ENCODE data around the gene SCFD2. TPM values are rescaled to one million over a fixed set of nuclear protein-coding genes. Genes with fewer than 3 reads are reported as not detected.
"Not testable (repeated sequence)": the region's sequence is repeated elsewhere in the genome, so short reads cannot be mapped to it uniquely, and the experiment has no call there.

The SCFD2 gene
- total RNA-seq, 1 experiment from 2014 or later: 8.1 TPM

GRCh38 chr4:52837716-52838558 is 527.9 kb downstream of the SCFD2 start:
- Histone ChIP-seq H3K4me2 (peak overlapping the region; percentile 60), H3K27me3 (ENCODE audit: insufficient read depth, low read depth) (no peaks in the 10 kb centered on the region), H3K79me2 (ENCODE audit: low read depth) (no peaks in the 10 kb centered on the region), H3K4me3 (peak overlapping the region; percentile 21; the same call in 1 of the 2 replicates), H3F3A (ENCODE audit: insufficient read depth, low read depth) (no peaks in the 10 kb centered on the region; the same call in 1 of the 2 replicates), H3K36me3 (ENCODE audit: low read depth) (no peaks in the 10 kb centered on the region), H3K4me1 (replicated peaks; ENCODE audit: insufficient read depth) (peaks cover 29% of the 10 kb centered on the region), H2AFZ (peak overlapping the region; percentile 67; the same call in 1 of the 2 replicates), H4K20me1 (ENCODE audit: insufficient read depth) (no peaks in the 10 kb centered on the region), H3K9me2 (ENCODE audit: insufficient read depth) (no peaks in the 10 kb centered on the region), H3K27ac (peak overlapping the region; percentile 76), H3K9me3 (ENCODE audit: insufficient read depth, low read depth) (no peaks in the 10 kb centered on the region)
- BruUV-seq (replicated peaks): TSS peak; percentile 89
- intact Hi-C loops (cut with micrococcal nuclease; ENCODE audit: unreplicated experiment): loop anchor here (2.0 kb wide), 3 partner anchors 15 to 125 kb away; no protein-coding TSS in a partner anchor
- ChIA-PET CTCF (interaction anchor here (0.7 kb wide), 1 partner anchor 24 kb away, joined by 16 read pairs; the partner anchor contains the start of gene RASL11B), POLR2A (ENCODE audit: unreplicated experiment) (interaction anchor here (0.6 kb wide), 1 partner anchor 15 kb away, joined by 3 read pairs; no protein-coding TSS in a partner anchor)
- peak; percentile 69 to 75 for DNase-seq
- TF ChIP-seq CTCF (conservative IDR thresholded peaks at IDR 0.05) (no peak), EZH2 (IDR thresholded peaks at IDR 0.05; ENCODE audit: low read depth) (no peak)

GRCh38 chr4:52836678-52837077 is 529.2 kb downstream of the SCFD2 start:
- no peak overlapping the region for H3K4me3 ChIP-seq
- no peaks in the 10 kb centered on the region for H4K20me1 ChIP-seq (ENCODE audit: insufficient read depth)
- no peaks in the 10 kb centered on the region for H3K36me3 ChIP-seq (ENCODE audit: low read depth)
- no peak for TF ChIP-seq EZH2 (IDR thresholded peaks at IDR 0.05; ENCODE audit: low read depth)
- no peak for TF ChIP-seq CTCF (conservative IDR thresholded peaks at IDR 0.05)
- no peak overlapping the region for H3K4me2 ChIP-seq
- H3K4me1 ChIP-seq (replicated peaks; ENCODE audit: insufficient read depth): peaks cover 29% of the 10 kb centered on the region
- no peaks in the 10 kb centered on the region for H3K27me3 ChIP-seq (ENCODE audit: insufficient read depth, low read depth)
- H3F3A ChIP-seq (ENCODE audit: insufficient read depth, low read depth): no peaks in the 10 kb centered on the region; the same call in 1 of the 2 replicates
- no peak for DNase-seq
- ChIA-PET CTCF (no interaction called here), POLR2A (ENCODE audit: unreplicated experiment) (no interaction called here)
- H2AFZ ChIP-seq: no peak overlapping the region
- H3K27ac ChIP-seq: no peak overlapping the region
- no peaks in the 10 kb centered on the region for H3K79me2 ChIP-seq (ENCODE audit: low read depth)
- intact Hi-C loops (cut with micrococcal nuclease; ENCODE audit: unreplicated experiment): no loop called here
- H3K9me3 ChIP-seq (ENCODE audit: insufficient read depth, low read depth): no peaks in the 10 kb centered on the region
- H3K9me2 ChIP-seq (ENCODE audit: insufficient read depth): no peaks in the 10 kb centered on the region
- no TSS peak for BruUV-seq (replicated peaks)

DNA sequence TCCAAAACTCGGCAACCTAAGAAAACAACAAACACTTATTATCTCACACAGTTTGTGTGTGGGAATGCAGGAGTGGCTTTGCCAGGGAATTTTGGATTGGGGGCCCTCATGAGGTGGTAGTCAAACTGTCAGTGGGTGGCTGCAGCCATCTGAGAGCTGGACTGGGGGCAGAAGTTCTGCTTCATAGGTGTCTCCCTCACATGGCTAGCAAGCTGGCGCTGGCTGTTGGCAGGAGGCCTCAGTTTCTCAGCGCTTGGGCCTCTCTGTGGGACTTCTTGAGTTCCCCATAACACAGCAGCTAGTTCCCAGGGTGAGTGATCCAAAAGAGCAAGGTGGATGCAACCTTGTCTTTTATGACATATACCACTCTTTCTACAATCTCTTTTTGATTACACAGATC is 529.7 kb downstream of the SCFD2 start:
- intact Hi-C loops (cut with micrococcal nuclease; ENCODE audit: unreplicated experiment): no loop called here
- DNase-seq: no peak
- Histone ChIP-seq H3K4me2 (no peak overlapping the region), H3K9me3 (ENCODE audit: insufficient read depth, low read depth) (no peaks in the 10 kb centered on the region), H3F3A (ENCODE audit: insufficient read depth, low read depth) (no peaks in the 10 kb centered on the region; the same call in 1 of the 2 replicates), H3K27ac (no peak overlapping the region), H3K36me3 (ENCODE audit: low read depth) (no peaks in the 10 kb centered on the region), H3K9me2 (ENCODE audit: insufficient read depth) (no peaks in the 10 kb centered on the region), H3K79me2 (ENCODE audit: low read depth) (no peaks in the 10 kb centered on the region), H2AFZ (no peak overlapping the region), H4K20me1 (ENCODE audit: insufficient read depth) (no peaks in the 10 kb centered on the region), H3K27me3 (ENCODE audit: insufficient read depth, low read depth) (no peaks in the 10 kb centered on the region), H3K4me1 (replicated peaks; ENCODE audit: insufficient read depth) (peaks cover 26% of the 10 kb centered on the region), H3K4me3 (no peak overlapping the region)
- ChIA-PET CTCF (no interaction called here), POLR2A (ENCODE audit: unreplicated experiment) (no interaction called here)
- no peak for TF ChIP-seq EZH2 (IDR thresholded peaks at IDR 0.05; ENCODE audit: low read depth)
- TF ChIP-seq CTCF (conservative IDR thresholded peaks at IDR 0.05): no peak
- BruUV-seq (replicated peaks): no TSS peak

DNA sequence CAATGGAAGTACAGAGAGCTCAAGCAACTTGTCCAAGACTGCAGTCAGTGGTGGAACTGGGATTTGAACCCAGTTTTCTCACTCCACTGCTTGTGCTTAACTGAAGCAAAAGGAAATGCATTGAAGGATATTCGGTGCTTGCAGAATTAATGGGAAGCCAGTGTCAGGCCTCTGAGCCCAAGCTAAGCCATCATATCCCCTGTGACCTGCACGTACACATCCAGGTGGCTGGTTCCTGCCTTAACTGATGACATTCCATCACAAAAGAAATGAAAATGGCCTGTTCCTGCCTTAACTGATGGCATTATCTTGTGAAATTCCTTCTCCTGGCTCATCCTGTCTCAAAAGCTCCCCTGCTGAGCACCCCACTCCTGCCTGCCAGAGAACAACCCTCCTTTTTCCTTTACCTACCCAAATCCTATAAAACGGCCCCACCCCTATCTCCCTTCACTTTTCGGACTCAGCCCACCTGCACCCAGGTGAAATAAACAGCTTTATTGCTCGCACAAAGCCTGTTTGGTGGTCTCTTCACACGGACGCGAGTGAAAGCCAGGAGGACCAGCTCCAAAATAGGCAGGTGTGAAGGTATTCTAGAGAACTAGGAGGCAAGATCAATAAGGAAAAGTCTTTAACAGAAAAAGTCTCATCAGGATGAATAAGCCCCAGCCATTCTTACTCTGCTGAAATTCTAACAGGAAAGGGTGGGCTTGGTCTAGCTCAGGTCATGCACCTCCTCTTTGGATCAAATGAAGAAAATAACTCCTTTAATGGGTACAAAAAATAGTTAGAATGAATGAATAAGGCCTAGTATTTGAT is 531.0 kb downstream of the SCFD2 start:
- BruUV-seq (replicated peaks); H3K36me3 ChIP-seq (ENCODE audit: low read depth); H4K20me1 ChIP-seq (ENCODE audit: insufficient read depth); H3K79me2 ChIP-seq (ENCODE audit: low read depth); H3K9me3 ChIP-seq (ENCODE audit: insufficient read depth, low read depth); H3K4me2 ChIP-seq; H3K9me2 ChIP-seq (ENCODE audit: insufficient read depth); H3K27me3 ChIP-seq (ENCODE audit: insufficient read depth, low read depth); H2AFZ ChIP-seq; DNase-seq; CTCF ChIA-PET; H3K4me3 ChIP-seq; H3K27ac ChIP-seq; intact Hi-C loops (cut with micrococcal nuclease; ENCODE audit: unreplicated experiment); H3F3A ChIP-seq (ENCODE audit: insufficient read depth, low read depth): not testable (repeated sequence)
- POLR2A ChIA-PET (ENCODE audit: unreplicated experiment): interaction anchor here (0.7 kb wide), 1 partner anchor 112 kb away, joined by 6 read pairs; no protein-coding TSS in a partner anchor
- H3K4me1 ChIP-seq (replicated peaks; ENCODE audit: insufficient read depth): peaks cover 20% of the 10 kb centered on the region

Measured in PC-9 (cell line).